GM06990 (cell line): ENCODE measurements around the gene HLA-DOB.

ENCODE experiments used
- DNase-seq: peaks from one replicate; pipeline ENCODE4 v3.0.0-alpha.2; 2011; ENCODE audit not compliant: insufficient read length; ENCODE audit errors: extremely low read depth
- H3K27me3 ChIP-seq: replicated peaks from 2 replicates; pipeline ENCODE4 v1.6.0; 2011; ENCODE audit warnings: low read length; ENCODE audit not compliant: control insufficient read depth, insufficient read depth
- H3K36me3 ChIP-seq: 2 replicates; pipeline ENCODE4 v1.5.1; 2011; ENCODE audit warnings: low read length; ENCODE audit not compliant: control insufficient read depth, insufficient read depth
- H3K4me3 ChIP-seq: replicated peaks from 2 replicates; pipeline ENCODE4 v1.5.1; 2011; ENCODE audit warnings: low read depth, mild to moderate bottlenecking, control low read depth, low read length
- CTCF ChIP-seq: IDR thresholded peaks from 2 replicates; pipeline ENCODE4 v1.5.1; 2011; ENCODE audit warnings: low read length, control low read depth, mild to moderate bottlenecking, inconsistent platforms; ENCODE audit not compliant: insufficient read depth, poor library complexity, severe bottlenecking

The HLA-DOB gene

GRCh38 chr6:32837651-32838113, 20.9 kb upstream of the HLA-DOB start:
- no peak for DNase-seq
- Histone ChIP-seq H3K27me3 (no peaks in the 10 kb centered on the region), H3K4me3 (peak overlapping the region; percentile 87), H3K36me3 (peaks cover 11% of the 10 kb centered on the region)
- TF ChIP-seq CTCF = no peak

- Histone ChIP-seq H3K36me3 (peaks cover 12% of the 10 kb centered on the region), H3K4me3 (peak overlapping the region; percentile 87; the same call in 1 of the 2 replicates)
- no peak for TF ChIP-seq CTCF
These were observed 20.1 kb upstream of the HLA-DOB start for GRCh38 chr6:32836873-32837272.

GRCh38 chr6:32835167-32835893, 18.5 kb upstream of the HLA-DOB start:
- DNase-seq = no peak
- Histone ChIP-seq H3K36me3 (peaks cover 20% of the 10 kb centered on the region), H3K27me3 (no peaks in the 10 kb centered on the region), H3K4me3 (no peak overlapping the region)
- TF ChIP-seq CTCF = no peak

More at GRCh38 chr6:32836873-32837272, 20.1 kb upstream of the HLA-DOB start:
- H3K27me3 ChIP-seq = no peaks in the 10 kb centered on the region
- DNase-seq = no peak

GRCh38 chr6:32833664-32834063, 16.9 kb upstream of the HLA-DOB start:
- H3K36me3 ChIP-seq = peaks cover 35% of the 10 kb centered on the region
- no peak for DNase-seq
- no peak overlapping the region for H3K4me3 ChIP-seq
- no peaks in the 10 kb centered on the region for H3K27me3 ChIP-seq
- no peak for TF ChIP-seq CTCF

- Histone ChIP-seq H3K27me3 (no peaks in the 10 kb centered on the region), H3K4me3 (no peak overlapping the region), H3K36me3 (peaks cover 38% of the 10 kb centered on the region)
- no peak for DNase-seq
- no peak for TF ChIP-seq CTCF
These were observed 15.7 kb upstream of the HLA-DOB start for GRCh38 chr6:32832535-32832934.
